Gastroesophageal sphincter (tissue), 4 donors: Measurements from ENCODE around the gene AATK. TPM values are rescaled to one million over a fixed set of nuclear protein-coding genes. Genes with fewer than 3 reads are reported as not detected.
"Not testable (repeated sequence)": the region's sequence is repeated elsewhere in the genome, so short reads cannot be mapped to it uniquely, and the experiment has no call there.

Experiments
- ATAC-seq: fragments of 150-250 bp; one replicate; pipeline ENCODE4 v1.9.1; 2016; ENCODE audit warnings: mild to moderate bottlenecking, moderate library complexity
- H3K27ac ChIP-seq, 4 donors: fragments of 200-600 bp; sonication (generic) in 3 of 4; 1 replicate in 3 of 4; 2 replicates in 1 of 4; pipeline ENCODE4 v1.5.1; 2016 to 2019
- H3K27me3 ChIP-seq: fragments of 200-600 bp; sonication (generic); one replicate; pipeline ENCODE4 v1.5.1; 2019
- H3K36me3 ChIP-seq, 2 donors: fragments of 200-600 bp; sonication (generic); one replicate each; pipeline ENCODE4 v1.5.1; 2019; ENCODE audit warnings: control low read depth in 1 of 2
- H3K4me1 ChIP-seq, 3 donors: fragments of 200-600 bp; sonication (generic); 1 replicate in 2 of 3; 2 replicates in 1 of 3; pipeline ENCODE4 v1.5.1; 2016 to 2019; ENCODE audit warnings: control low read depth in 2 of 3
- H3K4me3 ChIP-seq, 2 donors: fragments of 200-600 bp; sonication (generic); one replicate each; pipeline ENCODE4 v1.5.1; 2019; ENCODE audit warnings: mild to moderate bottlenecking in 1 of 2, moderate library complexity in 1 of 2
- H3K9me3 ChIP-seq, 3 donors: fragments of 200-600 bp; sonication (generic); one replicate each; pipeline ENCODE4 v1.5.1; 2017 to 2019; ENCODE audit warnings: control low read depth in 2 of 3
- CTCF ChIP-seq, 4 experiments: fragments of 200-600 bp in 2 of 4; fragments of 450-650 bp in 2 of 4; sonication (generic) in 1 of 4; IDR thresholded peaks; one replicate each; pipeline ENCODE4 v1.5.1; 2017 to 2019; ENCODE audit warnings: antibody characterized with exemption in 4 of 4, mild to moderate bottlenecking in 2 of 4, moderate library complexity in 2 of 4
- EP300 ChIP-seq: sonication (generic); formaldehyde crosslinking; IDR thresholded peaks from one replicate; pipeline ENCODE4 v1.6.1; 2017; ENCODE audit warnings: antibody characterized with exemption, mild to moderate bottlenecking
- POLR2A ChIP-seq, 2 donors: fragments of 450-650 bp; IDR thresholded peaks; one replicate each; pipeline ENCODE4 v1.6.1; 2017; ENCODE audit warnings: antibody characterized with exemption in 2 of 2, mild to moderate bottlenecking in 2 of 2, moderate library complexity in 1 of 2
- POLR2AphosphoS5 ChIP-seq: sonication (generic); formaldehyde crosslinking; IDR thresholded peaks from one replicate; pipeline ENCODE4 v1.6.1; 2017; ENCODE audit warnings: antibody characterized with exemption
- WGBS, 2 donors: methylation state at CpG; one replicate each; pipeline ENCODE4 v1.1.5; 2018; ENCODE audit warnings: low coverage in 1 of 2; 5-methylcytosine and 5-hydroxymethylcytosine counted together
- total RNA-seq, 4 donors: library from RNA; depleted of rRNA; stranded (reverse); fragments of >200 nt; gene quantifications; one replicate each; pipeline ENCODE4 v1.1.0, GENCODE V29; 2016

AATK gene
- total RNA-seq, 4 donors from 2014 or later = 14.5 to 28.0 (median 22.1) TPM

- ATAC-seq = no peak
- no peak overlapping the region for H3K27ac ChIP-seq
- H3K36me3 ChIP-seq = no peaks in the 10 kb centered on the region
- H3K9me3 ChIP-seq = no peaks in the 10 kb centered on the region
- H3K4me3 ChIP-seq = no peak overlapping the region
- TF ChIP-seq POLR2AphosphoS5 = no peak
- no peak for TF ChIP-seq EP300
- no peak for TF ChIP-seq POLR2A (IDR thresholded peaks at IDR 0.05)
- no peak for TF ChIP-seq CTCF (IDR thresholded peaks at IDR 0.05)
- H3K4me1 ChIP-seq = peaks cover 0 to 4% (median 0%) of the 10 kb centered on the region in 3 donors
- peaks cover 3% of the 10 kb centered on the region for H3K27me3 ChIP-seq
- WGBS, 2 donors = 94% methylated on average over 15 to 17 of the region's 18 CpGs
Observed at GRCh38 chr17:81154961-81155360, 11.1 kb downstream of the AATK start.

GRCh38 chr17:81154016-81154415 lies 12.0 kb downstream of the AATK start:
- ATAC-seq, H3K36me3 ChIP-seq, H3K27ac ChIP-seq, H3K4me1 ChIP-seq, H3K4me3 ChIP-seq, H3K27me3 ChIP-seq, H3K9me3 ChIP-seq: not testable (repeated sequence)
- WGBS, 2 donors = 87 to 94% methylated on average over 5 to 7 of the region's 9 CpGs

GRCh38 chr17:81153340-81153803 lies 12.6 kb downstream of the AATK start:
- Histone ChIP-seq H3K4me3 (no peak overlapping the region), H3K27me3 (no peaks in the 10 kb centered on the region), H3K36me3 (no peaks in the 10 kb centered on the region), H3K27ac (no peak overlapping the region), H3K4me1 (no peaks in the 10 kb centered on the region), H3K9me3 (no peaks in the 10 kb centered on the region)
- TF ChIP-seq POLR2AphosphoS5 (no peak), POLR2A (IDR thresholded peaks at IDR 0.05) (no peak), CTCF (IDR thresholded peaks at IDR 0.05) (no peak), EP300 (no peak)
- ATAC-seq = no peak
- WGBS, 2 donors = 78 to 87% methylated on average over 6 to 12 of the region's 17 CpGs

GRCh38 chr17:81152288-81152828 lies 13.7 kb downstream of the AATK start:
- Histone ChIP-seq H3K9me3 (no peaks in the 10 kb centered on the region), H3K4me3 (no peak overlapping the region), H3K4me1 (no peaks in the 10 kb centered on the region), H3K27ac (no peak overlapping the region), H3K27me3 (no peaks in the 10 kb centered on the region), H3K36me3 (no peaks in the 10 kb centered on the region)
- ATAC-seq = no peak
- no peak for TF ChIP-seq POLR2AphosphoS5
- no peak for TF ChIP-seq EP300
- TF ChIP-seq CTCF (IDR thresholded peaks at IDR 0.05) = no peak
- TF ChIP-seq POLR2A (IDR thresholded peaks at IDR 0.05) = no peak
- WGBS, 2 donors = 79 to 80% methylated on average over 6 to 8 of the region's 8 CpGs

- TF ChIP-seq CTCF (IDR thresholded peaks at IDR 0.05) (no peak), EP300 (no peak), POLR2AphosphoS5 (no peak), POLR2A (IDR thresholded peaks at IDR 0.05) (no peak)
- ATAC-seq = no peak
- Histone ChIP-seq H3K27me3 (no peaks in the 10 kb centered on the region), H3K4me3 (no peak overlapping the region), H3K4me1 (no peaks in the 10 kb centered on the region), H3K36me3 (no peaks in the 10 kb centered on the region), H3K9me3 (no peaks in the 10 kb centered on the region), H3K27ac (no peak overlapping the region)
- WGBS, 2 donors = no CpG with 5 or more reads among the region's 13 CpGs
Observed at GRCh38 chr17:81151278-81151677, 14.7 kb downstream of the AATK start.
